C4-2B (cell line): ENCODE results near the gene PEAK3.

ENCODE experiments used
- ZFX ChIP-seq: fragments of 450-650 bp; IDR thresholded peaks from 2 replicates; pipeline ENCODE4 v1.6.1; 2017
- TF ChIP-seq, protein P1 (sequence below): fragments of 450-650 bp; conservative IDR thresholded peaks from 2 replicates; pipeline ENCODE4 v1.5.1; 2017; ENCODE audit warnings: mild to moderate bottlenecking

DNA sequence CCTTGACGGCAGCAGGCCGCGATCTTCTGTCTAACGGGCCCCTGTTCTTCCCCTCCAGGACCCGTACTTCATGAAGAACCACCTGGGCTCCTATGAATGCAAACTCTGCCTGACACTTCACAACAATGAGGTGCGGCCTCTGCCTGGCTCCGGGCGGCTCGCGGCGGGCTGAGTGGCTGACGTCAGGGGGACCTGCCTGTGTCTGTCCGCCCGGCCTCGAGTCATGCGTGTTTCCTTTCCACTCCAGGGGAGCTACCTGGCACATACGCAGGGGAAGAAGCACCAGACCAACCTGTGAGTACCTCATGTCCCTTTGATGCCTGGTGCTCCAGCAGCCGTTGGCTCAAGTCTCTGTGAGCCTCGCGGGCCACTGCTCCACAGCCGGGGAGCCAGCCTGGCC lies 37.5 kb downstream of the PEAK3 start:
- TF ChIP-seq, protein P1, sequence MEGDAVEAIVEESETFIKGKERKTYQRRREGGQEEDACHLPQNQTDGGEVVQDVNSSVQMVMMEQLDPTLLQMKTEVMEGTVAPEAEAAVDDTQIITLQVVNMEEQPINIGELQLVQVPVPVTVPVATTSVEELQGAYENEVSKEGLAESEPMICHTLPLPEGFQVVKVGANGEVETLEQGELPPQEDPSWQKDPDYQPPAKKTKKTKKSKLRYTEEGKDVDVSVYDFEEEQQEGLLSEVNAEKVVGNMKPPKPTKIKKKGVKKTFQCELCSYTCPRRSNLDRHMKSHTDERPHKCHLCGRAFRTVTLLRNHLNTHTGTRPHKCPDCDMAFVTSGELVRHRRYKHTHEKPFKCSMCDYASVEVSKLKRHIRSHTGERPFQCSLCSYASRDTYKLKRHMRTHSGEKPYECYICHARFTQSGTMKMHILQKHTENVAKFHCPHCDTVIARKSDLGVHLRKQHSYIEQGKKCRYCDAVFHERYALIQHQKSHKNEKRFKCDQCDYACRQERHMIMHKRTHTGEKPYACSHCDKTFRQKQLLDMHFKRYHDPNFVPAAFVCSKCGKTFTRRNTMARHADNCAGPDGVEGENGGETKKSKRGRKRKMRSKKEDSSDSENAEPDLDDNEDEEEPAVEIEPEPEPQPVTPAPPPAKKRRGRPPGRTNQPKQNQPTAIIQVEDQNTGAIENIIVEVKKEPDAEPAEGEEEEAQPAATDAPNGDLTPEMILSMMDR = no peak
- no peak for TF ChIP-seq ZFX
